Measurements from ENCODE around the gene TGFBR2.
"Not testable (repeated sequence)": the region's sequence is repeated elsewhere in the genome, so short reads cannot be mapped to it uniquely, and the experiment has no call there.

TGFBR2 gene

DNA sequence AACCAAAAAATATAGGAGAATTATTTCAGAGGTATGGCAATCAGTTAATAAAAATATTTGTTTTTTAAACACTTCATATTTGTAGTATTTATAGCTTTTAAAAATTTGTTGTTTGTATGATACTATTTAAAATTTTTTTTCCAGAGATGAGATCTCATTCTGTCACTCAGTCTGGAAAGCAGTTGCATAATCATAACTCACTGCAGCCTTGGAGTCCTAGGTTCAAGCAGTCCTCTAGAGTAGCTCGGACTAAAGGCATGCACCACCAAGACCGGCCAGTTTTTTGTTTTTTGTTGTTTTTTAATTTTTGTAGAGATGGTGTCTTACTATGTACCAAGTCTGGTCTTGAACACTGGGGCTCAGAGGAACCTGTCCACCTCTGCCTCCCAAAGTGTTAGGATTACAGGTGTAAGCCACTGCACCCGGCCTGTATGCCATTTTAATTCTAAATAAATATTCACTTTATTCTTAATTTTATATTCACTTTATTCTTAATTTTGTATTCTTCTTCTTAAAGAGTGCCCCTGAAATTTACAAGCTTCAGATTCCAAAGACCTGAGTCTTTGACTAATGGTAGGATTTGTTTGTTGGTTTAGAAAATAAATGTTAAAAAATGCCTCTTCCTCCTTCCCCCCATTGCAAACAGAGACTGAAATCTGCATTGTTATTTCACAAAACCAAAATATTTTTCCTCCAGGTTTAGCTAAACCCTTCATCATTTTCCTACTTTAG lies 9.4 kb downstream of the TGFBR2 start:
- Histone ChIP-seq H3K4me3 (no peak overlapping the region), H3K27ac (peak overlapping the region in 3 of 21 experiments; percentile 35 to 56 (median 38))

DNA sequence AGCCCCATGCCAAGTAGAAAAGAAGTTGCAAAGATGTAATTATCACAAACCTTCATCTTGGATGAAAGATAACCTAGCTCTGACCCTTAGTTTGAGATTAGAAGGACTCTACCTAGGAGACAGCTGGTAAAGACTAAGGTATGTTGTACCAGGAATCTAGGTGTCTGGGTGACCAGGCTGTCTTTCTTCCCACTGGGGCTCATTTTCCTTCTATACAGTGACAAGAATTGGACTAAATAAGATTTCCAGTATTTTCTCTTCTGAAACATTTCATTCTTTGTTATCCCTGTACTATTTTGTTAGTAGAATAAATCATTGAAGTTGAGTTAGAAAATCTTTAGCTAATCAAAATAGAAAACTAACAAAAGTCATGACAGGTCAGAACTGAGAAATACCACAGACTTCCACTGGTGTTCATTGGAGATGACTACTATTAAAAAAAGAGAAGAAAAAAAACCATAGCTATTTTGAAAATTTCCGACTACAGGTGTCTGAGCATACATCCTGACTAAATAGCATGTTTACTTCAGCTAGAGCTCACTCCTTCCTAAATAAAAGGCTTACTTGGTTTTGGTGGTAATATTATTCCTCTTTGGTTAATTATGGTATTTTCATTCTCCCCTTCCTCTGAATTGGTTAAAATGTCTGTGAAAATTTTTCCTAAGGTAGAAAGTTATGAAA lies 10.1 kb downstream of the TGFBR2 start:
- no peak overlapping the region for H3K4me3 ChIP-seq
- peak overlapping the region in 3 of 21 experiments; percentile 35 to 56 (median 38) for H3K27ac ChIP-seq

DNA sequence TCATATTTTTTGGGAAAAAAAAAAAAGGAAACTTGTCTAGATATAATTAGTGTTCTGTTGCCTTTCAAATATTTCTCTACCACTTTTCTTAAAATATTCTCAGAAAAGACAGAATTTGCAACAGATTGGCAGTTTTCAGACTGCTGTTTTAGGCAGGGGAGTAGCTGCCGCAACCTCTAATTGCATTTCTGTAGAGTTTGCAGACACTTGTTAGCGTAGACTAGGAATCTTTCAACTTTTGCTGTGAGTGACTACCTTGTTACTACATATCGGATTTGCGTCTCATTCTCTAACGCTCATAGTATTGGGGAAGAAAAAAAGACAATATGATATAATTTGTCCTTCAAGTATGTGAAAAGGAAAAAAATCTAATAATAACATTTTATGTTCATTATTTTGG lies 10.7 kb downstream of the TGFBR2 start:
- Histone ChIP-seq H3K4me3 (no peak overlapping the region), H3K27ac (peak overlapping the region in 2 of 21 experiments; percentile 2 to 38)

DNA sequence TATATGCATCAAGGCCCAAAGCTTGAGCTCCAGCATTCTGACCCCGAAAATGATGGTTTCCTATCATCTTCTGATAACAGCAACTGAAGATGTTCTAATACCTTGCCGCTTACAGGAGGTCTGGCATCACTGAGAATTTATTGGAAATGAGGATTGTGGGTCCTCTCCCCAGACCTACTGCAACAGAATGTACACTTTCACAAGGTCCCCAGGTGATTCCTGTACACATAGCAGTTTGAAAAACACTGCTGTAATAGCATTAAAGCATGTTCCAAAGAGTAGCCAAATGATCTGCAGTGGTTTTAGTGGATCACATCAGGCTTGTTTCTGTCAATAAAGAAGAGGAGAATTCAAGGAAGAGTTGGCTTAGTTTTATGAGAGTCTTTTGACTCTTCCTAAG lies 11.3 kb downstream of the TGFBR2 start:
- Histone ChIP-seq H3K4me3 (no peak overlapping the region), H3K27ac (peak overlapping the region in 2 of 21 experiments; percentile 2 to 4)

DNA sequence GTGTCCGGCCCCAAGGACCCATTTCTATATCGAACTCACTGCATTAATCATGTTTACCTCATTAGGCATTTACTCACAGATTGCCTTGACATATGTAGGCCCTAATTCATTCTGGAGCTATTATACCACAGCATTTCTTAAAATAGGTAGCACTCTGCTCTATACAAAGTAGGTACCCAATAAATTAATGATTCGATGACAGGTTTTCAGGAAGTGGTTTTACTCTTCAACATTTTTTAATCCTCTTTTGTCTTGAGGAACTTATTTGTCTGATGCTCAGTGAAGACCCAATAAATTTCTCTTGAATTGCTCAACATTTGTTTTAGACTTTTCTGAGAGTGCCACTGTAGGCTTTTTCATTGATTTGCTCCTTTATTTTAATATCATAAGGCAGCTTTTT lies 12.1 kb downstream of the TGFBR2 start:
- Histone ChIP-seq H3K27ac (peak overlapping the region in 1 of 21 experiments; percentile 4), H3K4me3 (no peak overlapping the region)

DNA sequence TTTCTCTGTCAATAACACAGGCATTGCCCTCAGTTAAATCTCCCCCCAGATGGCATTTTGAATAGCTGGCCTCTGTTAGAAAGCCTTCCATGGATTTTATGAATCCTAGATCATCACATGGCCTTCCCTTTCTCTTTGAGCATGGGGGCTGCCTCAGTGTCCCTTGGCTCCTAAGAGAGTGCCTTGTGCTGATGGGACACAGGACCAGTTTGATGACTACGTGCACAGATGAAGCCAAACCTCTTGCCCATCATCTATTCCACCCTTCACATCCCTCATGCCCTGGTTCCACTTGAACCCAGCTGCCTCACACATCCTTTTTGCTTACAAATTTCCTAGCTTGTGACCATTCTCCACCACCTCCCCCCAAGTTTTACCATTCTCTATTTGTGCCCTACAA lies 12.9 kb downstream of the TGFBR2 start:
- H3K27ac ChIP-seq = peak overlapping the region in 2 of 21 experiments; percentile 23
- H3K4me3 ChIP-seq = no peak overlapping the region

DNA sequence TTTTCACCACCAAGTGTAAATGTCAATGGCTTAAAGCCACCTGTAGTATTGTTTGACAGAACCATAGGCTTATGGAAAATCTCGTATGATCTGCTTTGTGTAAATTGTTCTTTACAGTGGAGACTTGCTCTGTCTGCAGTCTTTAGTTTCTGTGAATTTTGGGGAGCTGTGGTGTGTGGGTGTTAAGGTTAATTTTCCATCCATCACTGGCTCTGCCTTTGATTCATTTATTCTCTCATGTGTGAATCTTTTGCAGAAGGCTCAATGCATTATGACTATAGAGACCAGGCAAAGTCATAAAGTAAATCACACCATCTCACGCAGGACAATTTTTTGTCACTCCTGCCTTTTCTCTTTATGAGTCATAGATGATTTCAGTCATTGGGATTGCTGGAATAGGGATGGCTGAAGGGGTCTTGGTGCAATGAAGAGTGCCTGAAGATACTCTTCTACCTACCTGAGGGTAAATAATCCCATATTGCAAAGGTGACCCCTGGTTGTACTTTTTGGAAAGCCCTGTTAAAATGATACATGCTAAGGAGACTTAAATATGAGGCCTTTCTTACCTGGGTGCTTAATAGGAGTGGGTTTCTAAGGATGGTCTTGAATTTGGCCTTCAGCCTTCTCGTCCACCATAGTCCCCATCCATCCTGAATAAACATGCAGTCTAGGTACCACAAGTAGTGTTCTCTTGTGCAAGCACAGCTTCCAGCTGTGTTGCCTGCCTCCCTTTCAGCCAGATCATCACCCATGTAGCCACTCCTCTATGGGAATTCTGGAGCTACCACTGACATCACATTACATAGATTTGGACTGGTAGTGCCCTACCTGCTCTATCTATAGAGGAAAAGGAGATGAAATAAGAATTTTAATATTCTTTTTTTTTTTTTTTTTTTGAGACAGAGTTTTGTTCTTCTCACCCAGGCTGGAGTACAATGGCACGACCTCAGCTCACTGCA lies 14.3 kb downstream of the TGFBR2 start:
- Histone ChIP-seq H3K27ac (peak overlapping the region in 3 of 21 experiments; percentile 15 to 68 (median 59)), H3K4me3 (no peak overlapping the region)

DNA sequence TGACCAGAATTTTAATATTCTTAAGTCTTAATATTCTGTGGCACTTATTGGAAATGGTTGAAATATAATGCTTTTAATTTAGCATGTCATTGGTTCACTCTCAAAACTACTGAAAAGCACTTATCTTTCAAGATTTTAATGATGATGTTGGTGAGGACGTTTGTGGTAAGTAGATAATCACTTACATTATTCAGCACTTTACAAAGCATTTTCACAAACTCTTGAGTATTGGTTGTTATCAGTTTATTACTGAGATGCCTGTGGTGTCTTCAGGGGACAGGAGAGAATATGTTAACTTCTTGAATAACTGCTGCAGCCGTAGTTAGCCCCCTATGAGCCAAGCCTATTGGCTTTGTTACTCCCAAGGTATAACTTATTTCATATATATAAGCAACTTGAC lies 15.2 kb downstream of the TGFBR2 start:
- Histone ChIP-seq H3K4me3 (no peak overlapping the region), H3K27ac (peak overlapping the region in 3 of 21 experiments; percentile 8 to 68 (median 19))

DNA sequence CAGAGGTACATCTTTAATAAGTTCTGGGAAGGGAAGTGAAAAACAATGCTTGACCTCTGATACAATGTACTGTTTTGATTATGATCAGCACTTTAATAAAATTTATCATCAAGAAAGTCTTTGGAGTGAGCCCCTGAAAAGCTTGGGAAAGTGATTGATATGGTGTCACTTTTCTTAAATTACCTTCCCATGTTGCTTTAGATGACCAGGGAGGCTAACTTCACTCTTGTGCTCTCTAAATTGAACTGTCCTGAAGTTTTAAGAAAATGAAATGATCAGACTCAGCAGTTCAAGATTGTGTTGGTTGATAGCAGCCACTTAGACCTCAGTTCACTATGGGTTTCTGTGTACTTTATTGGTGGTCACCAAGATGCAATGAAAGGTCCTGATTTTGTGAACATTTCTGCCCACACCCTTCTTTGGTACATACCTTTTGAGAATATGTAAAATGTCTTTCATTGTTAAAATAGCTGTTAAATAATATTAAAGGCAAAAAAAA lies 15.7 kb downstream of the TGFBR2 start:
- no peak overlapping the region for H3K4me3 ChIP-seq
- peak overlapping the region in 6 of 21 experiments; percentile 3 to 68 (median 20) for H3K27ac ChIP-seq

DNA sequence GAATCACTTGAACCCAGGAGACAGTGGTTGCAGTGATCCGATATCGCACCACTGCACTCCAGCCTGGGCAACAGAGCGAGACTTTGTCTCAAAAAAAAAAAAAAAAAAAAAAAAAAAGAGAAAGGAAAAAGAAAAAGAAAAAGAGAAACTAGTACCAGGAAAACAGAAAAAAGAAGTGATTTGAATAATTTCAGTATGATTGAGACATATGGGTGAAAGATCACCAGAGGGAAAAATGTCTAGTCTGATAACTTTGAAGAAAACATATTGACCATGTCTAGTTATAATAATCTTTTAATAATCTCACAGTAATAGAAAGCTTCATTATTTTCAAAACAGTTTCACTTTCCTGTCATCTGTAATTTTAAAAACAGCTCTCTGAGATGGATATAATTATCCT lies 16.4 kb downstream of the TGFBR2 start:
- Histone ChIP-seq H3K27ac (peak overlapping the region in 5 of 21 experiments; percentile 3 to 68 (median 22)), H3K4me3 (no peak overlapping the region)

DNA sequence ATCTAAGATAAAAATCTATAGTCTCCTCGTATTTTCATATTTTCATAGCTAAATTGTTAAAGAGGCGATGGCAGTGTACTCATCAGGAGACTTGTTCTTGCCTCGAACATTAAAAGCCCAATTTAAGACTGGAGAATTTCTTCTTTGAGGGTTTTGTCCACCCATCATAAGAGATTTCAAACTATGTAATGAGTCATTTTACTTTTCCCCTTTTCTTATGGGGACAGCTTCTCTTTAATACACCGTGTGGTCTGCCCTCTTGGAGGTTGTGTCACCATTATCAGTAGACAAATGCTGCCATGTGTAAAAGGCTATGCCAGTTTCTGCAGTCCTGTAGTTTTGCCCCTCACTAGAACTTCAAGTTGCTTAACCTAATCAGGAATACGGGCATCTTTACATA lies 16.9 kb downstream of the TGFBR2 start:
- H3K27ac ChIP-seq = peak overlapping the region in 2 of 21 experiments; percentile 19 to 32
- no peak overlapping the region for H3K4me3 ChIP-seq

DNA sequence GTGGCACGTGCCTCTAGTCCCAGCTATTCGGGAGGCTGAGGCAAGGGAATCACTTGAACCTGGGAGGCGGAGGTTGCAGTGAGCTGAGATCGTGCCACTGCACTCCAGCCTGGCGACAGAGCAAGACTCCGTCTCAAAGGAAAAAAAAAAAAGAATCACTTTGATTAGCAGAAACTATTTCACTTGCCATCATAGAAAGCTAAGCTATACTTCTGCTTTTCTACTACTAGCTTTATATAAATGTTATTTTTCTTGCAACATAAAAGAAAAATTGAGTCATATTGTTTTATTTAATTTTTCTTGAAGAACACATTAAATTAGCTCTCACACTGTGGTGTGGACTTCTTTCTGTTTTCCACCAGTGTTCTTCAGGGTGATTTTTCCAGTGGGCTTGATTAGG lies 18.1 kb downstream of the TGFBR2 start:
- H3K4me3 ChIP-seq = not testable (repeated sequence)
- peak overlapping the region in 3 of 21 experiments; percentile 9 to 52 (median 24) for H3K27ac ChIP-seq

DNA sequence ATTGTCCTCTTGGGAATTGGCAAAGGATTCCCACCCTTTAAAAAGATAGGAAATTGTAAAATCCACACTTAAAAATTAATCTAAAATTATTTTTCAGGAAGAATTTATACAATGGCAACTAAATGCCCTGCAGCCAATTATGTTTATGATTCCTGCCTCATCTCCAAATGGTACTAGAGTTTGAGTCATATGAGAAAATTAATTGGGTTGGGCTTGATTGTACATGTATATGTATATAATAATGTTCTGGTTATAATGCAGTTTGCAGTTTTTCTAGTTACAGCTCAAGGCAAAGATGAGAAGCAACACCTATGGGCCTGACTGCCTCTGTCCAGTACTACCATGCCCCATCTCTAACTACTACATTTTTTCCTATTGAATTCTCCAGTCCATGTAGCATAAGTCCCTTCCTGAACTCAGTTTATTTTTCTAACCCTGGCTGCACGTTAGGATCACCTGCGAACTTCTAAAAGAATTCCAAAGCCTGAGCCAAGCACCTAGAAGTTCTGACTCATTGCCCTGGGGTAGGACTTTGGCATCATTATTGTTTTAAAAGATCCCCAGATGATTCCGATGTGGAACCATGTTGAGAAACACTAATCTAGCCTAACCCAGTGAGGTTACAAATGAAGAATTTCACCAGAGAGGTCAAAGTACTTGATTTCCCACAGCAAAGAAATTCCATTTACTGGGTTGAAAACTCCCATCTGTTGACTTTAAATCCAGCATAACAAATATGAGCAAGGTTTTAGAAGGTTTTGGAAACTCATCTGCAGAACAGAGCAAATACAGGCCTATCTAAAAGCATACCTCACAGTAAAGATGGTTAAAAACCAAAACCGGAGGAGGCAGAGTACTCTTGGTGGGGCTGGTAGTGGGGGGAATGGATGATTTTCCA lies 19.4 kb downstream of the TGFBR2 start:
- Histone ChIP-seq H3K4me3 (no peak overlapping the region), H3K27ac (peak overlapping the region in 16 of 21 experiments; percentile 1 to 74 (median 58))

DNA sequence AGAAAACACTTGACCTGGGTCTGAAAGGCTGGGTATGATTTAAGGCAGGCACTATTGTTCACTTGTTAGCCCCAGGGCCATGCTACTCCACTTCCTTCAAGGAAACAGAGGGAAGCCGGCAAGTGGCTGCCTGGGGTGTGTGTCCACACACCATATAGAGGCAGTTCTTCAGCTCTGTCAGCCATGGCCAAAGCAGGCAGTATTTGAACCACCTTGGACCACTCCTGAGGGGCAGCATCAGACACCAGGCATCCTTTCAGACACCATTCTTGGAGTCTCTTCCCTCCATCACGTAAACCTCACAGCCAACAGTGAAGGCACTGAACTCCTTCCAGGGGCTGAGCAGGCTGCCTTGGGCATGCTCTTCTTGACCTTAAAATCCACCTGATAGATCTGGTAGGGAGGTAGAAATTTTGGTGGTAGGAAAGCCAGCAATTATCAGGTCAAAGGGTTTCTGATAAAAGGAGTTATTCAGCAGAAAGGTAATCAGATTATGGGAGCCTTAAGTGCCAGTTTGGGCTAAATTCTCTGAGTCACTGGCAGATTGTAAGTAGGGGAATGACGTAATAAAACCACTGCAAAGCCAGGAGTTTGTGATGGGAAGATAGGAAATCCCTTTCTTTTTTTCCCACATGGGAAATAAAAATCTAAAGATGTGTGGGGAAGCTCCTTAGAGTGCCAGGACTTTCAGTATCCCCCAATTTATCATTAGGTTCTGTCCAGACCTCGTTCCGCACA lies 20.2 kb downstream of the TGFBR2 start:
- Histone ChIP-seq H3K27ac (peak overlapping the region in 17 of 21 experiments; percentile 1 to 84 (median 59)), H3K4me3 (no peak overlapping the region)

DNA sequence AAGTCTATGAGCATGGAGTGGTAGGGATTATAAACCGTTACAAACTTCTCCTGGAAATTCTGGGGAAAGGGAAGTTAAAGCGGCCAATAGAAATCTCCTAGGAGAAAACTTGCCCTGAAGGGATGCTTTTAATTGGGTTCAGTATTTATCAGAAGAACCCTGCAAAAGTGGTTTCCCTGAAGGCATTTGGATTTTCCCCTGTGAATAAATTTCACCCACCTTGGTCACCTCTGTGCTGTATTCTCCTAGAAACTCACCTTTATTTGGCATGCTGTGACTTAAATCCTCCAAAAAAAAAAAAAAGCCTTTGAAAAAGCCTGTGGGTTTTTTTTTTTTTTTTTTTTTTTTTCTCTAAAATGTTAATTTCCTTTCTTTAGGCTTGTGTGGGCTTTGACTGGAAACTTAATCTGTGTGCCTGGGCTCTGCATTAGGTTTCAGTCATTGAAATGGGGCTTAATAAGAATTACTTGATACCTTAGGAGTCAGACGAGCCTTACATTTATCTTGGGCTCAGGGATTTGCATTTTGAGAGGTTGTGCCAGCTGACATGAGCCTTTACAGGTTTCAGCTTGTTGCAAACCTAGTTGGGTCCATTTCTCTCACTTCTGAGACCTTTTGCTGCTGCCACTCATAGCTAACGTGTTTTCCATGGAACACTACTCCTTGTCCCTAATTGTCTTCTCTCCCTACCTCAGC lies 22.0 kb downstream of the TGFBR2 start:
- Histone ChIP-seq H3K27ac (peak overlapping the region in 18 of 21 experiments; percentile 14 to 89 (median 60)), H3K4me3 (no peak overlapping the region)

DNA sequence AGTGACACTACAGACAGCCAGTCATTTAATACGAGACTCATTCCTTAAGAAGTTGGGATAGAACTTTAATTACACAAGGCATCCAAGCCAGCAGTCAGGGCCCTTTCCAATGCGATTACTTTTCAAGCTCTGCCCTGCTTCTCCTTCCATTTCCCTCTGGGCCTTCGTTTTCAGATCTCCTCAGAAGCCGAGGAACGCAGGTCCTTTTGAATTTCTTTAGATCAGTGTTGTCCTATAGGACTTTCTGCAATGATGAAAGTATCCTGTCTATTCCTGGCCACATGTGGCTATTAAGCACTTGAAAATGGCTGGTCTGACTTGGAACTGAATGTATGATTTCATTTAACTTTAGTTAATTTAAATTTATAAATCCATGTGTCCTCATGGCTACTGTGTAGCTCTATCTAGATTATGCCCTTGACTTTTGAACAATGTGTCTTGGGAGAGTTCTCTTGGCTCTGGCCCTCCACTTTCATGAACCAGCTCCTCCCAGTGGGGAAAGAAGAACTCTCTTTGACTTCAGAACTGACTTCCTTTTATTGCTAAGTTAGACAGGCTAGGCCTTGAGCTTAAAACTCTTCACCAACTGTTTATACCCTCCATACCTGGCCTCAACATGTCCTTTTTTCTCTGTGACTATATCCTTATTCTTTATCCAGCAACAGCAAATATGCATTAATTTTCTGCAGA lies 22.6 kb downstream of the TGFBR2 start:
- no peak overlapping the region for H3K4me3 ChIP-seq
- peak overlapping the region in 18 of 21 experiments; percentile 14 to 89 (median 62) for H3K27ac ChIP-seq

DNA sequence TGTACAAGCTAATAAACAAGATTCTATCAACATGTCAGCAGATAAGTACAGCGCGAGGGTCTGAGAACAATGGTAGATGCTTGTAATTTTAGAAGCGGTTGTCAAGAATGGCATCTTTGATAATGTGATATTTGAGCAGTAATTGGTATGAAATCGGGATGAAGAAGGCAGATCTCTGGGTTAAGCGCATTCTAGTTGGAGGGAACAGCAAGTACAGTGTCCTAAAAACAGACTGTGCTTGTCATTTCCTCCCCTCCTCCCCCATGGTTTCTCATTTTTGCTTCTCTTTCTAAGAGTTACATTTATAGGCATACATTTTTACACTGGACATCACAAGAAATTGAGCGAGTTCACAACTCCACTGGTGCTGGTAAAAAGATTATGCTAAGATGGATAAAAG lies 23.3 kb downstream of the TGFBR2 start:
- Histone ChIP-seq H3K27ac (peak overlapping the region in 14 of 21 experiments; percentile 28 to 89 (median 64)), H3K4me3 (no peak overlapping the region)

Data from skin epidermis (tissue), 12 donors.